NCI-H345 treated with DMSO at 0.1 percent for 48 hours (cell line): ENCODE measurements around the gene ERCC5.

Source experiments
- DNase-seq: peaks from one replicate; lab custom pipeline; 2025; ENCODE audit not compliant: unreplicated experiment; lab: John Stamatoyannopoulos, UW

The ERCC5 gene

GRCh38 chr13:102917019-102917418 is 71.2 kb downstream of the ERCC5 start:
- DNase-seq, result no peak

GRCh38 chr13:102922184-102922583 is 76.4 kb downstream of the ERCC5 start:
- DNase-seq, result no peak
